ENCODE results near the gene DDX25. TPM values are rescaled to one million over a fixed set of nuclear protein-coding genes. Genes with fewer than 3 reads are reported as not detected.
A peak's percentile ranks its signal among the peaks of the same experiment; 100 is the strongest.
"Not testable (repeated sequence)": the region's sequence is repeated elsewhere in the genome, so short reads cannot be mapped to it uniquely, and the experiment has no call there.

DDX25 gene
- 0.15 TPM for total RNA-seq

DNA sequence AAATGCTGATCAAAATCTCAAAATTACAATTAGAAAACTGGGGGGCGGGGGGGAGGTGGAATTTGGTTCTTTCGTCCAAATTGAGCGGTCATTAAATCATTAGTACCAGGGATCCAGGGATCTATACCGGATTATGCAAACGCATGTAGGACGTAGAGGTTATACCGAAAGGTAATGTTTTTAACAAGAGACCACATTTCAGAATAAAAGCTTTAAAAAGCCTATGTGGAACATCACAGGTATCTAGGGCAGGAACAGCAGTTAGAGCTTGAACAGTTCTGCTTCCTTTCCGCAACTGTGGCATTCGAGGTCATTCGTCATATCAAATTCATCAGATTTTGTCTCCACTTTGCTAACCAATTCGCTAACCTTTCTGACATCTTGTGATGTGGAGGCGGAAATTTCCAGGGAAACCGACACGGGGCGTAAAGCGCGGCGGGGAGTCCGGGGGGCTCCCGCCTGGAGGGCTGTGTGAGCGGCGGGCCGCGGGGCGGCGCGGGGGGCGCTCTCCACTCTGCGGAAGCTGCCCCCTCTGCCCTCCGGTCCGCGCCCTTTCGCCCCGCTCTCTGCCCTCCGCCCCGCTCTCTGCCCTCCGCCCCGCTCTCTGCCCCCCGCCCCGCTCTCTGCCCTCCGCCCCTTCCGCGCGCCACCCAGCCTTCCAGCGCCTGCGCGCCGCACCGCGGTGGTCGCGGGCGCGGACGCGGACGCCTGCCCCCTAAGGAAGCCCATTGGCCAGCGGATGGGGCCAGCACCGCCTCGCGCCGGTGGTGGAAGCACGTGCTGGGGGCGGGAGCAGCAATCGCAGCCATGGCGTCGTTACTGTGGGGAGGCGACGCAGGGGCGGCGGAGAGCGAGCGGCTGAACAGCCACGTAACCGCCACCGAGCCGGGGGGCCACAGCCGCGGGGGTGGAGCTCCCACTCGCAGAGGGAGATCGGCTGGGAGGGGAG lies at the start of gene DDX25:
TSS of gene DDX25 (plus strand) at position 798 of the 949 bp plus-strand sequence. CDS start at position 808, 10 bp downstream.
- ATAC-seq, result no peak
- no peak for DNase-seq (ENCODE audit: low spot score)

DNA sequence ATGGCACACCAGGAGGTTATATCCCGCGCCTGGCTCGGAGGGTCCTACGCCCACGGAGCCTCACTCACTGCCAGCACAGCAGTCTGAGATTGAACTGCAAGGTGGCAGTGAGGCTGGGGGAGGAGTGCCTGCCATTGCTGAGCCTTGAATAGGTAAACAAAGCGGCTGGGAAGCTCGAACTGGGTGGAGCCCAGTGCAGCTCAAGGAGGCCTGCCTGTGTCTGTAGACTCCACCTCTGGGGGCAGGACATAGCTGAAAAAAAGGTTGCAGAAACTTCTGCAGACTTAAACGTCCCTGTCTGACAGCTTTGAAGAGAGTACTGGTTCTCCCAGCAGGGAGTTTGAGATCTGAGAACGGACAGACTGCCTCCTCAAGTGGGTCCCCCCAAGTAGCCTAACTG lies 46.6 kb upstream of the DDX25 start:
- ATAC-seq; DNase-seq (ENCODE audit: low spot score): not testable (repeated sequence)

DNA sequence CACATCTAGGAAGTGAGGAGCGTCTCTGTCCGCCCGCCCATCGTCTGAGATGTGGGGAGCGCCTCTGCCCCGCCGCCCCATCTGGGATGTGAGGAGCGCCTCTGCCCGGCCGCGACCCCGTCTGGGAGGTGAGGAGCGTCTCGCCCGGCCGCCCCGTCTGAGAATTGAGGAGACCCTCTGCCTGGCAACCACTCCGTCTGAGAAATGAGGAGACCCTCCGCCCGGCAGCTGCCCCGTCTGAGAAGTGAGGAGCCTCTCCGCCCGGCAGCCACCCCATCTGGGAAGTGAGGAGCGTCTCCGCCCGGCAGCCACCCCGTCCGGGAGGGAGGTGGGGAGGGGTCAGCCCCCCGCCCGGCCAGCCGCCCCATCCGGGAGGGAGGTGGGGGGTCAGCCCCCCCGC lies 41.5 kb upstream of the DDX25 start:
- not testable (repeated sequence) for DNase-seq (ENCODE audit: low spot score)

DNA sequence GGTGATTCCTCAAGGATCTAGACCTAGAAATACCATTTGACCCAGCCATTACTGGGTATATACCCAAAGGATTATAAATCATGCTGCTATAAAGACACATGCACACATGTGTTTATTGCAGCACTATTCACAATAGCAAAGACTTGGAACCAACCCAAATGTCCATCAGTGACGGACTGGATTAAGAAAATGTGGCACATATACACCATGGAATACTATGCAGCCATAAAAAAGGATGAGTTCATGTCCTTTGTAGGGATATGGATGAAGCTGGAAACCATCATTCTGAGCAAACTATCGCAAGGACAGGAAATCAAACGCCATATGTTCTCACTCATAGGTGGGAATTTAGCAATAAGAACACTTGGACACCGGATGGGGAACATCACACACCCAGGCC lies 39.0 kb upstream of the DDX25 start:
- not testable (repeated sequence) for ATAC-seq; DNase-seq (ENCODE audit: low spot score)

More for the DNA sequence above, 41.5 kb upstream of the DDX25 start:
- ATAC-seq, result not testable (repeated sequence)

DNA sequence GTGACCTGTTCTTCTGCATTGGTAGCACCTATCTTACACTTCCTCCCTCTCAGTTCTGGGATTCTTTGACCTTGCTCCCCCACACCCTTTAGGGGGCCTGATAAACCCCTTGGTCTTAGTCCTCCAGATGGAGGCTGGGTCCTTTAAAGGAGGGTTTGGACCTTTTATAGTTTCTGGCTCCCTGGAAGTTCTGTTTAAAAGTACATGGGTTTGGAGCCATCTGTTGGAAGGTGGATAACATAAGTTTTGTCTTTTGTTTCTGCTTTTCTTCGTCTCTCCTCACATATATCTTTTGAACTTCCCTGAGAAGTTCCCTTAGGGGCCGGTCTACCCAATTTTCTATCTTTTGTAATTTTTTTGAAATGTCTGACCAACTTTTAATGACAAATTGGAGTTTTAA lies 34.8 kb upstream of the DDX25 start:
- DNase-seq (ENCODE audit: low spot score) (no peak), ATAC-seq (no peak)

DNA sequence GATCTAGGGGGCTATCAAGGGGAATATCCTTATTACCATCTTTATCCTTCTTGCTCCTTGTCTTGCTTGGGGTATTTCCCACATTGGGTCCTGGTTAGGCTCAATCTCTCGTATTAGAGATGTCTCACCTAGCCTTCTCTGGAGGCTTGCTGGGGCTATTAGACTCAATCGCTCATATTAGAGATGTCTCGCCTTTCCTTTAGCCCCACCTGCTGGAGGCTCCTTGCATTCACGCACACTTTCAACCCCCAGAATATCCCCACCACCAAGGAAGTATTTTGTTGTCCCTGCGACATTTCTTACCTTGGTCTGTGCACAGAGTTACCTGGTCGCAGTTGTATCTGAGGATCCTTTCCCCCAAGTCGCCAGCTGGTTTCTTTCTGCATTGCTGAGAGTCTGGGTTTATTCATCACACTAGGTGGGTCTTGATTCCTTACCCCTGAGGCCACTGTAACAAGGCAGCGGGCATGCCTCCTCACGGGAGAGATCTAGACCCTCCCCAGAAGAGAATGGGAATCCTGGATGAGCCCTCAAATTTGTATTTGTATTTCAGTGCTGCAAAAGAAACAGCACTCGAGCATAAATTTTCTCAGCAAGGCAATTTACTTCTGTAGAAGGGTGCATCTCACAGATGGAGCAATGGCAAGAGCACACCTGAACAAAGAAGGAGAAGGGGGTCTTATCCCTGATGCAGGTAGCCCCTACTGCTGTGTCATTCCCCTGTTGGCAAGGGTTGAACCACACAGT lies 32.7 kb upstream of the DDX25 start:
- ATAC-seq, result peak; percentile 56
- DNase-seq (ENCODE audit: low spot score), result no peak

DNA sequence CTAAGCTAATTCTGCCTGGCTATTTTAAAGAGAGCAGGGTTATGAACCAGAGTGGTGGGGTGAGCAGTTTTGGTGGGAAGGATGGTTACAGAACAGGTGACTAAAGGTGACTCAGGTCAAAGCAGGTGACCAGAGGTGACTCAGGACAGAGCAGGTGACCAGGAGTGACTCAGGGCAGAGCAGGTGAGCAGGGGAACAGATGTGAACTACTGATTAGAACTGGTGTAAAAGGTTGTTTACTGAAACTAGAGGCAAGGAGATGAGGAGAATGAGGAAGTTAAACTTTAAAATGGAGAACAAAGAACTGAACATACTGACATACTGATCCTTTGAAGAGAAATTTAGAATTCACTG lies 32.2 kb upstream of the DDX25 start:
- DNase-seq (ENCODE audit: low spot score) (no peak), ATAC-seq (no peak)

DNA sequence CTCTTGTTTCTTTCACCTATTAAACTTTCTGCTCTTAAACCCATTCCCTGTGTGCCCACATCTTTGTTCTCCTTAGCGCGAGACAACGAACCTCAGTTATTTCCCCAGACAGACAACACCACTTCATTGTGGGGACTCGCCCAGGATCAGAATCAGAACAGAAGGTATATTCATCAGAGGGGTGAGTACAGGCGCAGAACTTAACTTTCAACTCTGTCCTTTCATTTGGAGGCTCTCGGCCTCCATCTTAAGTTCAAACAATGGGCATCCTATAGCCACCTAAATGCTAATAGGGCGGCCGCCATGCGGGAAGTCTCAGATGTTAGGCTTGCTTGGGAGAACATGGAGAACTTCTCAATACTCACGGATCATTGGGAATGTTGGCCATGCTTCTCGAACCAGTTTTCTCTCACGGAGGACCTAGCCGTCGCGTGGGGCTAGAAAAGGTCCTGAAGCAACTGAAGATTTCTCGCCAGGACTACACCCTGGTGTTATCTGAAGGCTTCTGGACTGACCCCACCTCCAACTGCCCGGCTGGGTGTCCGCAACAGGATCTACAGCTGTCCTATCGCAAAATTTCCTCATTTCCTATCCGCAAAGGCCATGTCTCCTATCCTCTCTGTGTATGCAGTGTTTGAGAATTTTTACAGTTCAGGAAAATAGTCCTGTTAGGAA lies 30.3 kb upstream of the DDX25 start:
- ATAC-seq (no peak), DNase-seq (ENCODE audit: low spot score) (no peak)

DNA sequence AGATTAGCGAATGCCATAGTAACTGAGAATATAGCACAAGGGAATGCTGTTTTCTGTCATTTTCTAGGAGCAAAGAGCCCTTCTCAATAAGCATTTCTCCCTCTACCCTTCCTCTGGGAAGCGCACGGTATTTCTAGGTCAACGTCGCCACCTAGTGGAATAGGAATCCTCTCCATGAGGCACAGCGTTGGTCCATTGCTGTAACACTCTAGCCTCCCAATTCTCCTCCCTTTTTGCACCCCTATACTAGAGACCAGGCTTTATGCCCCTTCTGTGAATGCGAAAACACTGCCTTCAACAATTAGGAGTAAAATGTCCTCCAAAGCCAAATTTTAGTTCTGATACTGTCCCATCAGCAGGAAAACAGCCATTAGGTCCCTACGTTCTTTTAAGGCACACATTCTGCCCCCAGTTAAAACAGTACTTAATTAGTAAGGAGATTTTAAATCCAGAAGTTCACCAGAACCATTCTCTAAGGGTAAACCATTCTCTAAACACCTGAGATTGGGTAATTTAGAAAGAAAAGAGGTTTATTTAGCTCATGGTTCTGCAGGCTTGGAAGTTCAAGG lies 29.7 kb upstream of the DDX25 start:
- DNase-seq (ENCODE audit: low spot score), result no peak
- ATAC-seq, result peak; percentile 98

DNA sequence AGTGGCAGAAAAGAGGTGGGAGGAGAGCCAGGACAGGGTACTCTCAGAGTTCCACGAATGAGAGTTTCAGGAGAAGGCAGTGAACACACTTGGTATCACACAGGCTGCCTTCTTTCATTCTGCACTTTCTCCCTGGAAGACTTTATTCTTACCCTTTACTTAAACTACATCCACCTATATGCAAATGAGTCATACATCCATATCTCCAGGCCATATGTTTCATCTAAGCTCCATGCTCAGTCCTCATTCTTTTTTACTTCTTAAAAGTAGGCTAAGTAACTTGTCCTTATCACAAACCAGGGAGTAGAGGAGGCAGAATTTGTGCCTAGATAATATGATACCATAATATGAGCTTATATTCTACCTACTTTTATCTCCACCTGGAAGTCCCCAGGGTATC lies 23.0 kb upstream of the DDX25 start:
- no peak for DNase-seq (ENCODE audit: low spot score)
- no peak for ATAC-seq

DNA sequence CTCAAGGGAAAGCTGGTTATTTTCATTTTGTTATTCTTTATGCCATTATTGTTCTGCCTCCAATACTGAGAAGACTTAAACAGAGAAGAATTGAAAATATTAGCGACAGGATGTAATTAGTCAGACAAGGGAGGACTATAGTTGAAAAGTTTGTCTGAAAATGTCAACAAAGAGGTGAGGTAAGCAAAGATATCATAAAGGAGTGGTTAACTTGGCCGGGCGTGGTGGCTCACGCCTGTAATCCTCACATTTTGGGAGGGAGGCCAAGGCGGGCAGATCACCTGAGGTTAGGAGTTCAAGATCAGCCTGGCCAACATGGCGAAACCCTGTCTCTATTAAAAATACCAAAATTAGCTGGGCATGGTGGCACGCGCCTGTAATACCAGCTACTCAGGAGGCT lies 20.9 kb upstream of the DDX25 start:
- no peak for DNase-seq (ENCODE audit: low spot score)

DNA sequence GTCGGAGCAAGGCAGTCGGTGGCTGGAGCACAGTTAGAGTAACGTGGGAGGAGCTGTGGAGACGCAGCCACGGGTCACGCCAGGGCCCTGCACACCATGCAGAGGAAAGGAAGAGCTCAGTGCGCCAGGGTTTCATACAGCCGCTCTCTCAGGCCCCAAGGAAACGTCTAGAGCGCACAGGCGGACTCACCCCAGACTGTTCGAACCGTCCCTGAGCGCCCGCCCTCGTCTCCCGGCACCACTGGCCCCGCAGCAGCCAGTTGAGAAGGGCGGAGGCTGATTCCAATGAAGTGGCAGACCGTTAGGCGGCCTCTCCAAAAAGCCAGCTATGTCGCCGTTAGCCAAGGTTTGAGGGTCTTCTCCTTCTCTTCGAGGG lies 17.3 kb upstream of the DDX25 start:
- peak; percentile 3 for ATAC-seq
- peak; percentile 53 for DNase-seq (ENCODE audit: low spot score)

More for the DNA sequence above, 20.9 kb upstream of the DDX25 start:
- no peak for ATAC-seq

DNA sequence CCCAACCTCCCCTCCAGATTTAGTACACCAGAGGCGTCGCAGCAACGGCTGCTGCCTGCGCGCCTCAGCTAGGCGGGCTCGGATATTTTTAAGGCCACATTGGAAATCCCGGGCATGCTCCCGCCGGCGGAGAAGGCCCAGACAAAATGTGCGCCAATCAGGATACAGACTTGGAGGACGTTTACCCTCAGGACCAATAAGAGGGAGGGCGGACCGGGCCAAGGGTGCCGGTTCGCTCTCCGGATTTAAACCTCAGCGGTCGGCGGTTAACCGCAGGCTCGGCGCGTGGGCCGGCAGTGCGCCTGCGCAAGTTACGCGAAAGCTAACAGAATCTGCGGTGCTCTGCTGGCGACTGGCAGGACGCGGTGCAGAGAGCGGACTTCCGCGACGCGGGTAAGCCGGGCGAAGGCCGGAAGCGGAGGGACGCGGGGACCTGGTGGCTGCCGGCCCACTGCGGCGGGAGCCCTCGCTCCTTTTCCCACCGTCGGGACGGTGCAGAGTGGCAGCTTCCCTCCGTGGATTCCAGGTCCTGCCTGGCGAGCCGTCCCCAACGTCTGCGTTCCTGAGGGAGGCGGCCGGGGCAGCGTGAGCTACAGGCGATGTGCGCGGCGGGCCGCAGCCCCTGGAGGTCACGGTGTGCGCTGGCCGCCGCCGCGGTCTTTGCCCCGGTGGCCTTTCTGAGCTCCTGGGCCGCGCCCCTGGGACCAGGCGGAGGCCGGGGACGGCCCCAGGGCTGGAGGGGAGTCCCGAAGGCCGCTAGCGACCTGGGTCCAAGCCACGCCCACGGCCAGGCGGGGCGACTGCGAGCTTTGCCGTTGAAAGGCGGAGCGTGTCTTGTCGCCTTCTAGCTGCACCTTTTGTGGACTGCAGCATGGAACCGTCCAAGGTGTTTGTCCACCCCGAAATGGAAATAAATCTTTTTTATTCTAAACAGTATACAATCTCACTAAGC lies 16.7 kb upstream of the DDX25 start, which contains the start of gene HYLS1:
TSS of gene HYLS1 (plus strand) at position 296 of the 952 bp plus-strand sequence. CDS start 11,701 bp downstream, outside the sequence.
- DNase-seq (ENCODE audit: low spot score), result peak; percentile 96
- ATAC-seq, result peak; percentile 92

DNA sequence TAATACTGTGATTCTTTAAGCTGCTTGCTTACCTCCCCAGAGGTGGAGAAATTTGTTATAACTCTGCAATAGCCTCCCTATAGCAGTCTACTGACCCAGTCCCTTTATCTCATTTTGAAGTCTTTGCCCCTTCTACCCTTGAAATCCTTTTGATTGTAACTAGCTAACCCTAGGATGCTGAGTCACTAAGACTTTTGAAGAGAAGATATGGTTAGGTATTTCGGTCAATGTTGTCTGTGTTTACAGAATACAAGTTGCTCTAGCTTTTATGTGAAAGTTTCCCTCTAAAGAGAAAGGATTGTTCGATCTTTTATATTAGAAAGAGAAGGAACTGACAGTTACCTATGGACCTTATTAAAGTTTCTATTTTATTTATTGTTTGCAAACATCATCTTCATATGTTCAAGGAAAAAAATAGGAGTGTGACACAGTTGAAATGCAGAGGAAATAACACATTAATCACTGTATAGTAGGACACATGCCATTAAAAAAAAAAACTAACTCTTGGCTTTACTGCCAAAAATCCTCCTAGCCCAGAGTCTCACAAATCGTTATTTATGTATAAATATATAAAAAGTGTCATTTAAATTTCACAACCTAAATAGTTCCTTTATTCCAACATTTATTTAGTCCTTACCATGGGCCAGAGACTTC lies 13.7 kb upstream of the DDX25 start:
- ATAC-seq, result no peak
- no peak for DNase-seq (ENCODE audit: low spot score)

DNA sequence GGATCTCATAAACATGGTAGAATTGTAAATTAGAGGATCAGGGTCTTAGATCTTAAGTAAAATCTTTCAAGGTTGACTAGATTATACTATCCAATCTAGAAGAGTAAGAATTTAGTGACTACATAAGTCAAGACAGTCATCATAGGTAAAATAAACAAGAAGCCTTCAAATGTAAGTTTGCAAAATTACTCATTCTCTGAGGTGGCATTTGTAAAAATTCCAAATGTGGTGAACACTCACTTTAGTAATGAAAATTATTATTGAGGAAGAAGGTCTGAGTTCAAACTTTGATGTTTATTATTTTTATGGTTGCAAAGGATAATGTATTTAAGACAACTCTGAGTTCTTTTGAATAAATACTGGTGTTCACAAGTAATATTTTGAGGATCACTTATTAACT lies 12.2 kb upstream of the DDX25 start:
- no peak for DNase-seq (ENCODE audit: low spot score)
- no peak for ATAC-seq

DNA sequence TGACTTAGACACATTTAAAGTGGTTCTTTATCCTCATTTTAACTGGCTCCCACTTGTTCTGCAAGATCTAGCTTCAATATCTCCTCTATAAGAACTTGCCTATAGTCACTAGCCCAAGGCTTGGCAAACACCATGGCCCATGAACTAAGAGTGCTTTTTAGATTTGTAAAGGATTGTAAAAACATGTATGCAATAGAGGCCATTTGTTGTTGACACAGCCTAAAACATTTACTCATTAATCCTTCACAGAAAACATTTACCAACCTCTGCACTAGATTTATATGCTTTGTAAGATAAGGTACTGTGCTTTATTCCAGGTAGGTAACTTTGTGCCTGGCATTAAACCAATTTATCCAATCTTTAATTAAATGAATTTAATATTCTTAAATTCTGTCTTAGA lies 11.3 kb upstream of the DDX25 start:
- ATAC-seq (peak; percentile 62), DNase-seq (ENCODE audit: low spot score) (no peak)

DNA sequence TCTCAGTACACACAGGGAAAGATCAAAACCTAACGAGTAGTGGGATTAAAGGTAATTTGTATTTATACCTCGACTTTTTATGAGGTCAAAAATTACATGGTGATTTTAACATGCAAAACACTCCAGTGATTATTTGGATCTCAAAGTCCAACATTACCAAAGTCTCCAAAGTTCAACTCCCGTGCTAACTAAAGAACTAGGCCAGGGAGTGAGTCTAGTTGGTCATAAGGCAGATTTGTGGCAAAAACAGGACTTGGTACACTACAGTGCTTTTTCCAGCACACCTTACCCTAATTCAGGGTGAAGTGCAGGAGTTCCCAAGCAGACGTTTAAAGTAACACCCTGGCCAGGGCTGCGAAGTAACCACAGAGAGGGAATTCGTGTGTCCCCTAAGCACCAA lies 2.4 kb upstream of the DDX25 start:
- peak; percentile 74 for ATAC-seq
- DNase-seq (ENCODE audit: low spot score), result no peak

DNA sequence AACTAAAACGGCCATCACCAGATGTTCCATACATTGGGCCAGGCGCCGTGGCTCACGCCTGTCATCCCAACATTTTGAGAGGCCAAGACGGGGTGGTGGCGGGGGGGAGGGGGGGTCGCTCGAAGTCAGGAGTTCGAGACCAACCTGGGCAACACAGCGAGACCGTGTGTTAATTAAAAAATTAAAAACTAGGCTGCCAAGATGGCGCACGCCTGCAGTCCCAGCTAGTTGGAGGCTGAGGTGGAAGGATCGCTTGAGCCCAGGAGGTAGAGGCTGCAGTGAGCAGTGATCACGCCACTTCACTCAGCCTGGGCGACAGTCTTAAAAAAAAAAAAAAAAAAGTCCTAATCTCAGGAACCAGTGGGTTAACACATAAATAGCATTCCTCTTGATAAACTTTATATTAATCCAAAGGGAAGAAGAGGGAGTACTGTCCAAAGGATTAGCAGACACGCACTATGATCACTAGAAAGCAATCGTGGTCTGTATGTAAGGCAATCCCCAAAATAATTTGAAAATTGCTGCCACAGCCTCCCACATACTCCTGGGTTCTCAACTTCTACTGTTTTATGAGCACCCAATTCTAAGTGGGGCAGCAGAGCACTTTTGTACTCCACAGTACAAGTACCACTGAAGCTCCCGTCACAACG lies 1.9 kb upstream of the DDX25 start:
- peak; percentile 7 for ATAC-seq
- no peak for DNase-seq (ENCODE audit: low spot score)
